Measurements from ENCODE around the gene SLC23A1. TPM values are rescaled to one million over a fixed set of nuclear protein-coding genes. Genes with fewer than 3 reads are reported as not detected.
A peak's percentile ranks its signal among the peaks of the same experiment; 100 is the strongest.
"Not testable (repeated sequence)": the region's sequence is repeated elsewhere in the genome, so short reads cannot be mapped to it uniquely, and the experiment has no call there.

The SLC23A1 gene
- total RNA-seq: not detected in 2 replicates
- 0.21 TPM for polyA plus RNA-seq (2012)

- no peak for DNase-seq (ENCODE audit: low read depth)
Measured at GRCh38 chr5:139383275-139383992, at the start of gene SLC23A1. SLC23A1 (minus strand) TSS chr5:139383297; CDS start chr5:139383253, 44 bp downstream.

- DNase-seq (ENCODE audit: low read depth): no peak
Measured at GRCh38 chr5:139431706-139432105, 48.6 kb upstream of the SLC23A1 start.

- no peak for DNase-seq (ENCODE audit: low read depth)
Measured at GRCh38 chr5:139430015-139430414, 46.9 kb upstream of the SLC23A1 start.

GRCh38 chr5:139426203-139426885 lies 43.2 kb upstream of the SLC23A1 start:
- peak; percentile 87 for DNase-seq (ENCODE audit: low read depth)

- no peak for DNase-seq (ENCODE audit: low read depth)
Measured at GRCh38 chr5:139425497-139425896, 42.4 kb upstream of the SLC23A1 start.

- DNase-seq (ENCODE audit: low read depth): peak; percentile 82
Measured at GRCh38 chr5:139422307-139422893, 39.3 kb upstream of the SLC23A1 start.

- no peak for DNase-seq (ENCODE audit: low read depth)
Measured at GRCh38 chr5:139419226-139420192, 36.4 kb upstream of the SLC23A1 start.

- DNase-seq (ENCODE audit: low read depth): peak; percentile 51
Measured at GRCh38 chr5:139418793-139419192, 35.7 kb upstream of the SLC23A1 start.

GRCh38 chr5:139417214-139417613 lies 34.1 kb upstream of the SLC23A1 start:
- DNase-seq (ENCODE audit: low read depth): peak; percentile 97

GRCh38 chr5:139416651-139417050 lies 33.6 kb upstream of the SLC23A1 start:
- no peak for DNase-seq (ENCODE audit: low read depth)

GRCh38 chr5:139415869-139416268 lies 32.8 kb upstream of the SLC23A1 start:
- DNase-seq (ENCODE audit: low read depth): no peak

- DNase-seq (ENCODE audit: low read depth): no peak
Measured at GRCh38 chr5:139415221-139415861, 32.2 kb upstream of the SLC23A1 start.

GRCh38 chr5:139414581-139415130 lies 31.6 kb upstream of the SLC23A1 start:
- DNase-seq (ENCODE audit: low read depth): peak; percentile 95

- DNase-seq (ENCODE audit: low read depth): no peak
Measured at GRCh38 chr5:139413963-139414362, 30.9 kb upstream of the SLC23A1 start.

GRCh38 chr5:139413153-139413552 lies 30.1 kb upstream of the SLC23A1 start:
- DNase-seq (ENCODE audit: low read depth): peak; percentile 62

- no peak for DNase-seq (ENCODE audit: low read depth)
Measured at GRCh38 chr5:139410993-139411828, 28.1 kb upstream of the SLC23A1 start.

- peak; percentile 11 for DNase-seq (ENCODE audit: low read depth)
Measured at GRCh38 chr5:139410121-139410992, 27.3 kb upstream of the SLC23A1 start.

GRCh38 chr5:139409116-139409515 lies 26.0 kb upstream of the SLC23A1 start:
- not testable (repeated sequence) for DNase-seq (ENCODE audit: low read depth)

Measured in myocyte (in vitro differentiated cells).